Esophagus squamous epithelium (tissue), 5 donors: ENCODE results near the gene RCOR2. TPM values are rescaled to one million over a fixed set of nuclear protein-coding genes. Genes with fewer than 3 reads are reported as not detected.

Experiments used
- DNase-seq: peaks from one replicate; lab custom pipeline; 2025; lab: John Stamatoyannopoulos, UW
- H3K27ac ChIP-seq, 4 donors: fragments of 200-600 bp; sonication (generic); one replicate each; pipeline ENCODE4 v1.5.1; 2016 to 2019; ENCODE audit warnings: mild to moderate bottlenecking in 1 of 4
- H3K27me3 ChIP-seq, 4 donors: fragments of 200-600 bp; sonication (generic); 1 replicate in 3 of 4; 2 replicates in 1 of 4; pipeline versions ENCODE4 v1.5.1 to v1.6.0; 2017 to 2021; ENCODE audit warnings: antibody characterized with exemption in 1 of 4
- H3K36me3 ChIP-seq, 3 donors: fragments of 200-600 bp; sonication (generic); one replicate each; pipeline ENCODE4 v1.5.1; 2016 to 2019
- H3K4me1 ChIP-seq, 3 donors: fragments of 200-600 bp; sonication (generic); one replicate each; pipeline ENCODE4 v1.5.1; 2017 to 2019
- H3K4me3 ChIP-seq, 4 donors: fragments of 200-600 bp; sonication (generic); 1 replicate in 3 of 4; 2 replicates in 1 of 4; pipeline ENCODE4 v1.5.1; 2016 to 2019; ENCODE audit warnings: mild to moderate bottlenecking in 2 of 4, moderate library complexity in 1 of 4
- H3K9me3 ChIP-seq, 3 donors: fragments of 200-600 bp; sonication (generic); one replicate each; pipeline ENCODE4 v1.5.1; 2016 to 2019
- POLR2A ChIP-seq, 4 donors: fragments of 450-650 bp; IDR thresholded peaks; one replicate each; pipeline ENCODE4 v1.6.1; 2017; ENCODE audit warnings: antibody characterized with exemption in 4 of 4, mild to moderate bottlenecking in 4 of 4, moderate library complexity in 3 of 4
- WGBS, 2 donors: methylation state at CpG; one replicate each; pipeline ENCODE4 v1.1.5; 2018; 5-methylcytosine and 5-hydroxymethylcytosine counted together
- intact Hi-C: fragments of 100-400 bp; cut with DNase I; formaldehyde crosslinking; loops from one replicate; pipeline ENCODE4 v1.15.0; 2022
- total RNA-seq, 4 donors: library from RNA; depleted of rRNA; stranded (reverse); fragments of >200 nt; gene quantifications; one replicate each; pipeline ENCODE4 v1.1.0, GENCODE V29; 2016
- TF ChIP-seq, protein P1 (sequence below), 6 experiments: fragments of 450-650 bp in 4 of 6; fragments of 200-600 bp in 2 of 6; sonication (generic) in 2 of 6; IDR thresholded peaks; one replicate each; pipeline ENCODE4 v1.5.1; 2016 to 2019; ENCODE audit warnings: antibody characterized with exemption in 6 of 6, mild to moderate bottlenecking in 4 of 6, moderate library complexity in 4 of 6
- donor health status: DM: yes; HTN: yes; CAD: no.

The RCOR2 gene
- total RNA-seq, 4 donors from 2014 or later = 0.19 to 0.49 (median 0.22) TPM; not detected in 1

DNA sequence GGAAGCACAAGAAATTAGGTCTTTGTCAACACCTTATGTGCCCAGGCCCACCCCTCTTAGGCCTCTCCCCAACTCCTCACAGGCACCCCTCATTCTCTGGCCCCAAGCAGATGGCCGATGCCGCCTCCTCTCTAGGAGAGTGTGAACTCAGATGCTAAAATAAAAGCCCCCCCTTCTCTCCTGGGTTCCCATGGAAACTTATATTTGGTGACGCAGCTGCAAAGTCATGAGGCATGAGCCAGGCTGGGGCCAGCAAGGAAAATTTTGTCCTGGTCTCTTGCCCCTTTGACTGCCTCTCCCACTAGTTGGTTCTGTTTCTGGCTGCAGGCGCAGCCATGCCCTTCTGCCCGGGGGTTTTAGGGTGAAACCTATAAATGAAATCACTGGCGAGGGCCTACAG lies 11.8 kb downstream of the RCOR2 start:
- Histone ChIP-seq H3K4me1 (peaks cover 0 to 24% (median 5%) of the 10 kb centered on the region in 3 donors), H3K27ac (no peak overlapping the region), H3K4me3 (no peak overlapping the region), H3K9me3 (no peaks in the 10 kb centered on the region), H3K27me3 (no peaks in the 10 kb centered on the region), H3K36me3 (peaks cover 65 to 100% (median 73%) of the 10 kb centered on the region in 3 donors)
- intact Hi-C loops = no loop called here
- DNase-seq = no peak
- no peak for TF ChIP-seq POLR2A (IDR thresholded peaks at IDR 0.05)
- TF ChIP-seq, protein P1, sequence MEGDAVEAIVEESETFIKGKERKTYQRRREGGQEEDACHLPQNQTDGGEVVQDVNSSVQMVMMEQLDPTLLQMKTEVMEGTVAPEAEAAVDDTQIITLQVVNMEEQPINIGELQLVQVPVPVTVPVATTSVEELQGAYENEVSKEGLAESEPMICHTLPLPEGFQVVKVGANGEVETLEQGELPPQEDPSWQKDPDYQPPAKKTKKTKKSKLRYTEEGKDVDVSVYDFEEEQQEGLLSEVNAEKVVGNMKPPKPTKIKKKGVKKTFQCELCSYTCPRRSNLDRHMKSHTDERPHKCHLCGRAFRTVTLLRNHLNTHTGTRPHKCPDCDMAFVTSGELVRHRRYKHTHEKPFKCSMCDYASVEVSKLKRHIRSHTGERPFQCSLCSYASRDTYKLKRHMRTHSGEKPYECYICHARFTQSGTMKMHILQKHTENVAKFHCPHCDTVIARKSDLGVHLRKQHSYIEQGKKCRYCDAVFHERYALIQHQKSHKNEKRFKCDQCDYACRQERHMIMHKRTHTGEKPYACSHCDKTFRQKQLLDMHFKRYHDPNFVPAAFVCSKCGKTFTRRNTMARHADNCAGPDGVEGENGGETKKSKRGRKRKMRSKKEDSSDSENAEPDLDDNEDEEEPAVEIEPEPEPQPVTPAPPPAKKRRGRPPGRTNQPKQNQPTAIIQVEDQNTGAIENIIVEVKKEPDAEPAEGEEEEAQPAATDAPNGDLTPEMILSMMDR (IDR thresholded peaks at IDR 0.05) = no peak
- WGBS, 2 donors = 78 to 95% methylated on average over 4 of the region's 6 CpGs

DNA sequence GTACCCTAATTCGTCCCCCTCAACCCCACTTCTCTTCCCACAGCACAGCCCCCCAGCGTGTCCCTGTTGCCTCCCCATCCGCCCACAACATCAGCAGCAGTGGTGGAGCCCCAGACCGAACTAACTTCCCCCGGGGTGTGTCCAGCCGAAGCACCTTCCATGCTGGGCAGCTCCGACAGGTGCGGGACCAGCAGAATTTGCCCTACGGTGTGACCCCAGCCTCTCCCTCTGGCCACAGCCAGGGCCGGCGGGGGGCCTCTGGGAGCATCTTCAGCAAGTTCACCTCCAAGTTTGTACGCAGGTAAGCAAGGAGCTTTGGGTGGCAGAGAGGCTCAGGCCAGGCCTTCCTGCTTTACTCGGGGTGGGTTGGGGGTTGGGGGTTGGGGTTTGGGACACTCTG lies 12.2 kb downstream of the RCOR2 start:
- Histone ChIP-seq H3K36me3 (peaks cover 69 to 100% (median 77%) of the 10 kb centered on the region in 3 donors), H3K4me3 (no peak overlapping the region), H3K27me3 (no peaks in the 10 kb centered on the region), H3K27ac (no peak overlapping the region), H3K4me1 (peaks cover 0 to 23% (median 5%) of the 10 kb centered on the region in 3 donors), H3K9me3 (no peaks in the 10 kb centered on the region)
- 88 to 91% methylated on average over 7 to 10 of the region's 13 CpGs for WGBS, 2 donors
- TF ChIP-seq, protein P1 (IDR thresholded peaks at IDR 0.05) = no peak
- TF ChIP-seq POLR2A (IDR thresholded peaks at IDR 0.05) = no peak
- DNase-seq = no peak
- intact Hi-C loops = no loop called here

DNA sequence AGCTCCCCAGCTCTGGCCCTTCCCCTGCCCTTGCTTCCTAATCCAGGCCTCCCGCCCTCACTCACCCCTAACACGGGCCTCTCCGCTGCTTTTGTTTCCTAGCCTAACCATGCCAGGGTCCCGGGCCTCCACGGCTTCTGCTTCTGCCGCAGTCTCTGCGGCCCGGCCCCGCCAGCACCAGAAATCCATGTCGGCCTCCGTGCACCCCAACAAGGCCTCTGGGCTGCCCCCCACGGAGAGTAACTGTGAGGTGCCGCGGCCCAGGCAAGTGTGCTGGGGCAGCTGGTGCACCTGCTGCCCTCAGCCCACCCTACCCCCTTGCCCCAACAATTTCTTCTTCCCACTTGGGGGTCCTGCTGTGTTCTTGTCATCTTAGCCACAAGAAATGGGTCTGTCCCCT lies 13.1 kb downstream of the RCOR2 start:
- no peaks in the 10 kb centered on the region for H3K27me3 ChIP-seq
- H3K36me3 ChIP-seq = peaks cover 71 to 100% (median 77%) of the 10 kb centered on the region in 3 donors
- intact Hi-C loops = no loop called here
- no peaks in the 10 kb centered on the region for H3K9me3 ChIP-seq
- TF ChIP-seq, protein P1 (IDR thresholded peaks at IDR 0.05) = no peak
- no peak for TF ChIP-seq POLR2A (IDR thresholded peaks at IDR 0.05)
- H3K27ac ChIP-seq = no peak overlapping the region
- peaks cover 0 to 14% (median 5%) of the 10 kb centered on the region in 3 donors for H3K4me1 ChIP-seq
- 88 to 95% methylated on average over 13 to 14 of the region's 14 CpGs for WGBS, 2 donors
- H3K4me3 ChIP-seq = no peak overlapping the region
- DNase-seq = no peak

DNA sequence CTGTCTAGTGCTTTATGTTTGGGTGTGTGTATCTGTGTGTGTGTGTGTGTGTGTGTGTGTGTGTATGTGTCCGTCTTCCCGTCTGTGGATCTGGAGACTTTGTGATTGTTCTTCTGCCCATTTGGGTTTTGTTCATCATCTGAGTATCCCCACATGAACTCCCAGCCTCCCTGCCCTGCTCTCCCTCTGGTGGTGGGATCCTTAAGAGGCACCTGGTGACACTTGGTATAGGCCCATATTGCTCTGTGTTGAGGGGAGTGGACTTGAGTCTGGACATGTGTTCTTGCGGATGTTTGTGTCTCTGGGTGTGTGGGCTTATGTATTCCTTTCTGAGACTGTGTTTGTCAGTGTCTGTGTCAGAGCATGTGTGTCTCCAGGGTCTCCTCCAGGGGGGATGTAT lies 15.3 kb downstream of the RCOR2 start:
- H3K27me3 ChIP-seq = no peaks in the 10 kb centered on the region
- H3K9me3 ChIP-seq = no peaks in the 10 kb centered on the region
- no peak overlapping the region for H3K4me3 ChIP-seq
- peaks cover 0 to 9% (median 0%) of the 10 kb centered on the region in 3 donors for H3K4me1 ChIP-seq
- no peak overlapping the region for H3K27ac ChIP-seq
- H3K36me3 ChIP-seq = peaks cover 72 to 100% (median 78%) of the 10 kb centered on the region in 3 donors
- WGBS, 2 donors = 68 to 96% methylated on average over 3 of the region's 3 CpGs
- intact Hi-C loops = no loop called here
- no peak for DNase-seq
- TF ChIP-seq POLR2A (IDR thresholded peaks at IDR 0.05) = no peak
- TF ChIP-seq, protein P1 (IDR thresholded peaks at IDR 0.05) = peak in 2 of 6 experiments; percentile 27 to 38

DNA sequence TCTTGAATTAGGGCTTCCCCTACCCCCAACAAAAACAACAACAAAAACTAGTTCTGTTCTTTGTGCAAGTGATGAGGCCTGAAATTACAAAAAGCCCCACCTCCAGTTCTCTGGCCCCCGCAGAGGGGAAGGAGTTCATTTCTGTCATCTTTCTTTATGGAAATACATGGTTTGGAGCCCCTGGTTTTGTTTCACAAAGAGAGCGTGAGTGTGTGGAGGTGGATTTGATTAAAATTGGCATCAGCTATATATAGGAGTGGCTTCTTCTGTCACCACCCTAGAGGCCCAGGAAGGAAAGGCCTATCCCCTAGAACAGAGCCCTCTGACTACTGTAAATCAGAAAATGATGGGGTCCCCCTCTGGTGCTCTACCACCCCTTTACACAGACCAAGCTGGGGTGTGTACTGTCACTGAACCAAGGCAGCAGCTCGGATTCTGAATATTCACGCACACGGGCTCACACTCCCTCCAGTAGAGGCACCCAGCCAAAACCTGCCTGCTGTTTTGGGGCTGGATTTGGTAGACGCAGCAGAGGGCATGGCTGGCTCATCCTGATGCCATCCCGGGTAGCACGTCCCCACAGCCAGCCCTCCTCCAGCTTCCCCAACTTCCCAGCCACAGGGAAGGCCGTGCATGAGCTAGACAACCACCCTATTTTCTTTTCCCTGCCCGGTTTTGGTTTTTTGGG lies 19.4 kb downstream of the RCOR2 start:
- H3K36me3 ChIP-seq = peaks cover 41 to 95% (median 54%) of the 10 kb centered on the region in 3 donors

More for the DNA sequence above, 19.4 kb downstream of the RCOR2 start:
- Histone ChIP-seq H3K9me3 (no peaks in the 10 kb centered on the region), H3K27me3 (no peaks in the 10 kb centered on the region), H3K4me1 (peaks cover 0 to 17% (median 0%) of the 10 kb centered on the region in 3 donors), H3K4me3 (no peak overlapping the region), H3K27ac (no peak overlapping the region)
- 73 to 84% methylated on average over 6 to 9 of the region's 10 CpGs for WGBS, 2 donors
- no peak for DNase-seq
- TF ChIP-seq POLR2A (IDR thresholded peaks at IDR 0.05) = no peak
- intact Hi-C loops = loop anchor here (10.0 kb wide), 1 partner anchor 63 kb away; the partner anchor contains the start of gene MARK2
